MV-4-11 (cell line): ENCODE results near the gene OPRL1.

Experiments used
- DNase-seq: peaks from one replicate; lab custom pipeline; 2025; lab: John Stamatoyannopoulos, UW

The OPRL1 gene

GRCh38 chr20:64042054-64042781 lies 37.7 kb upstream of the OPRL1 start:
- peak; percentile 17 for DNase-seq

GRCh38 chr20:64043768-64044167 lies 36.1 kb upstream of the OPRL1 start:
- no peak for DNase-seq

GRCh38 chr20:64044484-64045247 lies 35.2 kb upstream of the OPRL1 start:
- no peak for DNase-seq

GRCh38 chr20:64045346-64046011 lies 34.4 kb upstream of the OPRL1 start:
- no peak for DNase-seq

- no peak for DNase-seq
Measured at GRCh38 chr20:64047046-64047389, 32.9 kb upstream of the OPRL1 start.

- DNase-seq: no peak
Measured at GRCh38 chr20:64047968-64048401, 31.9 kb upstream of the OPRL1 start.

- no peak for DNase-seq
Measured at GRCh38 chr20:64048402-64049044, 31.4 kb upstream of the OPRL1 start.

GRCh38 chr20:64049060-64049877 lies 30.6 kb upstream of the OPRL1 start, which contains the start of gene SOX18:
TSS of gene SOX18 (minus strand) at chr20:64049639. CDS start at chr20:64049516, 123 bp downstream.
- DNase-seq: no peak

- no peak for DNase-seq
Measured at GRCh38 chr20:64049878-64050260, 30.0 kb upstream of the OPRL1 start.

- no peak for DNase-seq
Measured at GRCh38 chr20:64050261-64051032, 29.4 kb upstream of the OPRL1 start.

GRCh38 chr20:64051033-64051452 lies 28.8 kb upstream of the OPRL1 start:
- no peak for DNase-seq

- DNase-seq: no peak
Measured at GRCh38 chr20:64051561-64052325, 28.1 kb upstream of the OPRL1 start.

GRCh38 chr20:64052326-64052722 lies 27.6 kb upstream of the OPRL1 start:
- DNase-seq: no peak

- DNase-seq: no peak
Measured at GRCh38 chr20:64052987-64053840, 26.7 kb upstream of the OPRL1 start.

- peak; percentile 30 for DNase-seq
Measured at GRCh38 chr20:64053841-64054661, 25.8 kb upstream of the OPRL1 start.

GRCh38 chr20:64055396-64055892 lies 24.4 kb upstream of the OPRL1 start:
- no peak for DNase-seq

- peak; percentile 25 for DNase-seq
Measured at GRCh38 chr20:64055893-64056638, 23.8 kb upstream of the OPRL1 start.
